ENCODE measurements around the gene GTF2IRD1.
"Not testable (repeated sequence)": the region's sequence is repeated elsewhere in the genome, so short reads cannot be mapped to it uniquely, and the experiment has no call there.

GTF2IRD1 gene

GRCh38 chr7:74437291-74437571, 16.5 kb upstream of the GTF2IRD1 start:
- not testable (repeated sequence) for DNase-seq

GRCh38 chr7:74438327-74438726, 15.4 kb upstream of the GTF2IRD1 start:
- no peak for DNase-seq

- no peak for DNase-seq
Measured at GRCh38 chr7:74439541-74439940, 14.2 kb upstream of the GTF2IRD1 start.

- not testable (repeated sequence) for DNase-seq
Measured at GRCh38 chr7:74440143-74440542, 13.6 kb upstream of the GTF2IRD1 start.

GRCh38 chr7:74441801-74442200, 11.9 kb upstream of the GTF2IRD1 start:
- DNase-seq = no peak

GRCh38 chr7:74443543-74444247, 10.0 kb upstream of the GTF2IRD1 start:
- peak in 1 of 2 experiments; percentile 21 for DNase-seq

- no peak for DNase-seq
Measured at GRCh38 chr7:74449144-74449543, 4.6 kb upstream of the GTF2IRD1 start.

- peak; percentile 37 to 57 for DNase-seq
Measured at GRCh38 chr7:74449809-74450397, 3.8 kb upstream of the GTF2IRD1 start.

- no peak for DNase-seq
Measured at GRCh38 chr7:74452748-74453321, 871 bp upstream of the GTF2IRD1 start.

- DNase-seq = peak in 1 of 2 experiments; percentile 49
Measured at GRCh38 chr7:74454021-74454924, 567 bp downstream of the GTF2IRD1 start.

GRCh38 chr7:74454925-74455288, 1.2 kb downstream of the GTF2IRD1 start:
- no peak for DNase-seq

- DNase-seq = no peak
Measured at GRCh38 chr7:74455291-74455804, 1.6 kb downstream of the GTF2IRD1 start.

GRCh38 chr7:74455928-74456327, 2.2 kb downstream of the GTF2IRD1 start:
- DNase-seq = no peak

- no peak for DNase-seq
Measured at GRCh38 chr7:74457007-74457406, 3.3 kb downstream of the GTF2IRD1 start.

GRCh38 chr7:74461970-74462706, 8.4 kb downstream of the GTF2IRD1 start:
- no peak for DNase-seq

- DNase-seq = peak in 1 of 2 experiments; percentile 67
Measured at GRCh38 chr7:74462707-74463100, 9.0 kb downstream of the GTF2IRD1 start.

GRCh38 chr7:74464931-74465886, 11.5 kb downstream of the GTF2IRD1 start:
- no peak for DNase-seq

GRCh38 chr7:74466196-74466813, 12.6 kb downstream of the GTF2IRD1 start:
- peak in 1 of 2 experiments; percentile 19 for DNase-seq

GRCh38 chr7:74467876-74468275, 14.2 kb downstream of the GTF2IRD1 start:
- DNase-seq = no peak

- no peak for DNase-seq
Measured at GRCh38 chr7:74470504-74470903, 16.8 kb downstream of the GTF2IRD1 start.

- DNase-seq = no peak
Measured at GRCh38 chr7:74473116-74473515, 19.4 kb downstream of the GTF2IRD1 start.
